Neural cell (in vitro differentiated cells): ENCODE results near the gene B3GALNT2. TPM values are rescaled to one million over a fixed set of nuclear protein-coding genes. Genes with fewer than 3 reads are reported as not detected.

Experiments used
- H2AFZ ChIP-seq: fragments of 200-600, 300-800 bp; sonication (generic), shearing (Covaris generic); 2 replicates; pipeline ENCODE4 v1.6.0; 2014; ENCODE audit warnings: low read depth, mild to moderate bottlenecking, antibody characterized with exemption, low read length, moderate library complexity
- H3F3A ChIP-seq: fragments of 200-600 bp; shearing (Covaris generic); 2 replicates; pipeline ENCODE4 v1.6.1; 2016; ENCODE audit warnings: mild to moderate bottlenecking, moderate library complexity, mixed read lengths, antibody characterized with exemption, low read length; ENCODE audit not compliant: insufficient read depth, poor library complexity, severe bottlenecking
- H3K27ac ChIP-seq: fragments of 200-600, 300-800 bp; sonication (generic), shearing (Covaris generic); 2 replicates; pipeline ENCODE4 v1.5.1; 2014; ENCODE audit warnings: mild to moderate bottlenecking, low read length, moderate library complexity
- H3K27me3 ChIP-seq: fragments of 300-800, 200-600 bp; sonication (generic), shearing (Covaris generic); 2 replicates; pipeline ENCODE4 v1.6.0; 2014; ENCODE audit warnings: mild to moderate bottlenecking, low read depth, low read length, moderate library complexity; ENCODE audit not compliant: insufficient read depth
- H3K36me3 ChIP-seq: fragments of 300-800, 200-600 bp; sonication (generic), shearing (Covaris generic); 2 replicates; pipeline ENCODE4 v1.5.1; 2014; ENCODE audit warnings: mild to moderate bottlenecking, antibody characterized with exemption, low read length, moderate library complexity; ENCODE audit not compliant: insufficient read depth
- H3K4me2 ChIP-seq: fragments of 300-800, 200-600 bp; sonication (generic), shearing (Covaris generic); 2 replicates; pipeline ENCODE4 v1.6.0; 2014; ENCODE audit warnings: mild to moderate bottlenecking, low read length
- H3K4me3 ChIP-seq: fragments of 300-800, 200-600 bp; sonication (generic), shearing (Covaris generic); 2 replicates; pipeline ENCODE4 v1.5.1; 2014; ENCODE audit warnings: mild to moderate bottlenecking, low read length, moderate library complexity
- H3K79me2 ChIP-seq: fragments of 200-600 bp; shearing (Covaris generic); replicated peaks from 2 replicates; pipeline ENCODE4 v1.6.0; 2014; ENCODE audit warnings: mild to moderate bottlenecking, low read length, moderate library complexity; ENCODE audit not compliant: insufficient read depth
- H3K9ac ChIP-seq: fragments of 300-800, 200-600 bp; sonication (generic), shearing (Covaris generic); 2 replicates; pipeline ENCODE4 v1.6.1; 2016; ENCODE audit warnings: mild to moderate bottlenecking, low read length, mixed read lengths
- H3K9me2 ChIP-seq: fragments of 200-600 bp; shearing (Covaris generic); 2 replicates; pipeline ENCODE4 v1.6.1; 2016; ENCODE audit warnings: mild to moderate bottlenecking, low read length, mixed read lengths; ENCODE audit not compliant: insufficient read depth
- H3K9me3 ChIP-seq: fragments of 200-600, 300-800 bp; sonication (generic), shearing (Covaris generic); 2 replicates; pipeline ENCODE4 v1.6.1; 2016; ENCODE audit warnings: mild to moderate bottlenecking, mixed run types, low read length, moderate library complexity, mixed read lengths
- H4K20me1 ChIP-seq: fragments of 200-600 bp; shearing (Covaris generic); 2 replicates; pipeline ENCODE4 v1.6.1; 2016; ENCODE audit warnings: mild to moderate bottlenecking, mixed run types; ENCODE audit not compliant: insufficient read depth
- EP300 ChIP-seq: fragments of 450-650 bp; conservative IDR thresholded peaks from 2 replicates; pipeline ENCODE4 v1.6.1; 2014; ENCODE audit warnings: antibody characterized with exemption, mild to moderate bottlenecking, moderate library complexity; ENCODE audit not compliant: poor library complexity, severe bottlenecking
- EZH2 ChIP-seq: fragments of 200-600, 300-800 bp; shearing (Covaris generic), sonication (generic); IDR thresholded peaks from 2 replicates; pipeline ENCODE4 v1.6.1; 2014; ENCODE audit warnings: antibody characterized with exemption, low read length, borderline replicate concordance, mild to moderate bottlenecking; ENCODE audit not compliant: insufficient read depth, poor library complexity, severe bottlenecking
- MXI1 ChIP-seq: fragments of 450-650 bp; conservative IDR thresholded peaks from 2 replicates; pipeline ENCODE4 v1.6.1; 2014; ENCODE audit warnings: antibody characterized with exemption, mild to moderate bottlenecking; ENCODE audit not compliant: poor library complexity, severe bottlenecking
- POLR2AphosphoS5 ChIP-seq: IDR thresholded peaks from 2 replicates; pipeline ENCODE4 v1.6.1; 2012
- RAD21 ChIP-seq: fragments of 450-650 bp; conservative IDR thresholded peaks from 2 replicates; pipeline ENCODE4 v1.6.1; 2014; ENCODE audit warnings: antibody characterized with exemption, mild to moderate bottlenecking, moderate library complexity
- SMC3 ChIP-seq: fragments of 450-650 bp; conservative IDR thresholded peaks from 2 replicates; pipeline ENCODE4 v1.6.1; 2014; ENCODE audit warnings: antibody characterized with exemption, mild to moderate bottlenecking, moderate library complexity; ENCODE audit not compliant: poor library complexity
- TAF1 ChIP-seq: IDR thresholded peaks from 2 replicates; pipeline ENCODE4 v1.6.1; 2012; ENCODE audit warnings: low read depth
- polyA plus RNA-seq: library from polyadenylated mRNA; depleted of rRNA; stranded (reverse); fragments of >200 nt; gene quantifications from 2 replicates; pipeline ENCODE4 v1.2.3, GENCODE V29; 2014
- TF ChIP-seq, protein P1 (sequence below): IDR thresholded peaks from 2 replicates; pipeline ENCODE4 v1.6.1; 2012; ENCODE audit warnings: borderline replicate concordance
- TF ChIP-seq, protein P2 (sequence below): fragments of 450-650 bp; IDR thresholded peaks from 2 replicates; pipeline ENCODE4 v1.5.1; 2014; ENCODE audit warnings: antibody characterized with exemption, mild to moderate bottlenecking, moderate library complexity; ENCODE audit not compliant: poor library complexity, severe bottlenecking

B3GALNT2 gene
- polyA plus RNA-seq, 1 donor from 2014 or later = 29.0 TPM

DNA sequence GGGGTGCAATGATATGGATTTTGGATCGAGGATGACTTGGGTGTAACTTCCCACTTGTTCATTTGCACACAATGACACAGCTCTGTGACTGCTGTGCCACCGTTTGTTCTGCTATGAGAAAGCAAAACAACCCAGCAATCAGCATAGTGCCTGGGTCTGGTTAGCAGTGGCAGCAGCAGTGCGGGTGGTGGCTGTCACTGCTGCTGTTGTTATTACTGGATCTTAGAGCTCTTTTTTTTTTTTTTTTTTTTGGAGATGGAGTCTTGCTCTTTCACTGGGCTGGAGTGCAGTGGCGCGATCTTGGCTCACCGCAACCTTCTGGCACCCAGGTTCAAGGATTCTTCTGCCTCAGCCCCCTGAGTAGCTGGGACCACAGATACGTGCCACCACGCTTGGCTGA, 80.2 kb downstream of the B3GALNT2 start:
- Histone ChIP-seq H2AFZ (no peak overlapping the region), H3K36me3 (no peaks in the 10 kb centered on the region), H3K9ac (no peak overlapping the region), H3K4me3 (no peak overlapping the region), H4K20me1 (no peaks in the 10 kb centered on the region), H3K79me2 (no peaks in the 10 kb centered on the region), H3K27me3 (no peaks in the 10 kb centered on the region), H3K27ac (no peak overlapping the region), H3K9me2 (no peaks in the 10 kb centered on the region), H3K9me3 (no peaks in the 10 kb centered on the region), H3F3A (no peaks in the 10 kb centered on the region), H3K4me2 (no peak overlapping the region)
- no peak for TF ChIP-seq SMC3
- TF ChIP-seq EP300 = no peak
- TF ChIP-seq, protein P1, sequence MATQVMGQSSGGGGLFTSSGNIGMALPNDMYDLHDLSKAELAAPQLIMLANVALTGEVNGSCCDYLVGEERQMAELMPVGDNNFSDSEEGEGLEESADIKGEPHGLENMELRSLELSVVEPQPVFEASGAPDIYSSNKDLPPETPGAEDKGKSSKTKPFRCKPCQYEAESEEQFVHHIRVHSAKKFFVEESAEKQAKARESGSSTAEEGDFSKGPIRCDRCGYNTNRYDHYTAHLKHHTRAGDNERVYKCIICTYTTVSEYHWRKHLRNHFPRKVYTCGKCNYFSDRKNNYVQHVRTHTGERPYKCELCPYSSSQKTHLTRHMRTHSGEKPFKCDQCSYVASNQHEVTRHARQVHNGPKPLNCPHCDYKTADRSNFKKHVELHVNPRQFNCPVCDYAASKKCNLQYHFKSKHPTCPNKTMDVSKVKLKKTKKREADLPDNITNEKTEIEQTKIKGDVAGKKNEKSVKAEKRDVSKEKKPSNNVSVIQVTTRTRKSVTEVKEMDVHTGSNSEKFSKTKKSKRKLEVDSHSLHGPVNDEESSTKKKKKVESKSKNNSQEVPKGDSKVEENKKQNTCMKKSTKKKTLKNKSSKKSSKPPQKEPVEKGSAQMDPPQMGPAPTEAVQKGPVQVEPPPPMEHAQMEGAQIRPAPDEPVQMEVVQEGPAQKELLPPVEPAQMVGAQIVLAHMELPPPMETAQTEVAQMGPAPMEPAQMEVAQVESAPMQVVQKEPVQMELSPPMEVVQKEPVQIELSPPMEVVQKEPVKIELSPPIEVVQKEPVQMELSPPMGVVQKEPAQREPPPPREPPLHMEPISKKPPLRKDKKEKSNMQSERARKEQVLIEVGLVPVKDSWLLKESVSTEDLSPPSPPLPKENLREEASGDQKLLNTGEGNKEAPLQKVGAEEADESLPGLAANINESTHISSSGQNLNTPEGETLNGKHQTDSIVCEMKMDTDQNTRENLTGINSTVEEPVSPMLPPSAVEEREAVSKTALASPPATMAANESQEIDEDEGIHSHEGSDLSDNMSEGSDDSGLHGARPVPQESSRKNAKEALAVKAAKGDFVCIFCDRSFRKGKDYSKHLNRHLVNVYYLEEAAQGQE = no peak

DNA sequence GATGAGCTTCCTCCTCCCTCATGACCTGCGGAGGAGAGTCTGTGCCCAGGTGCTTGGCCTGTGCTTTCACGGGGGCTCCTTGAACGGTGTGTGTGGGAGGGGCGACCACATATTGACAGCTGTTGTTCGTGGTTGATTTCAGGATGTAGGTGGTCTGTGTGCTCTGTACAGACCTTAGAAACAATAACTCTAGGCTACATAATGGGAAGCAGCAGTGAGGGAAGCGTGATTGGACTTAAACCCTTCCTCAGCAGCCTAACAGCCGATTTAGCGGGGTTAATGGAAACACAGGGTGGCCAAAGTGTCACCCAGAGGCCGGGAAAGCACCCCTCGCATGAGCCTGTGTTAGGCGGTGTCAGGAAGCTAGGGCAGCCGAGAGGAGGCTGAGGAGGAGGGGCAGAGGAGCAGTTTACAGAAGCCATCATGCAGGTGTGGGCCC, 81.0 kb downstream of the B3GALNT2 start:
- Histone ChIP-seq H3K9me3 (no peaks in the 10 kb centered on the region), H3K4me3 (no peak overlapping the region), H3K9ac (no peak overlapping the region), H3K27me3 (no peaks in the 10 kb centered on the region), H3F3A (no peaks in the 10 kb centered on the region), H3K9me2 (no peaks in the 10 kb centered on the region), H3K79me2 (no peaks in the 10 kb centered on the region), H2AFZ (no peak overlapping the region), H3K36me3 (no peaks in the 10 kb centered on the region), H3K27ac (no peak overlapping the region), H4K20me1 (no peaks in the 10 kb centered on the region), H3K4me2 (no peak overlapping the region)
- TF ChIP-seq TAF1 (no peak), POLR2AphosphoS5 (no peak), RAD21 (no peak), EP300 (no peak), EZH2 (no peak), SMC3 (no peak), MXI1 (no peak)

DNA sequence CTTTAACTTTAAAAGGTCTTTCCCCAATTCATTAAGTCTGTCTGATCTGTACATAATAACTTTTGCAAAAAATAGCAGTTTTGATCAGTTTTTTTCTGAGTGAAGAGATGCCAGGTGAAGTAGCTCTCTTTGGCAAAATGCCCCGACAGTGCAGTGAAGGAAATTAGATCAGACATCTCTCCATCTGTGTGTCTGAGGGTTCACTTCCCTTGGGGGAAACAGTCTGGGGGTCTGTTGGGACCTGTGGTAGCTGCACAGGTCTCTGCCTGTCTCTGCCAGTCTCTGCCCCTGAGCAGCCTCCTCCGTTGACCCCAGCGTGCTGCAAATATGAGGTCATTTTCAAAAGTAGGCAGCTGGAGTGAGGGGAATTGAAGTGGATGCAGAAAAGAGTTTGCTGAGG, 82.5 kb downstream of the B3GALNT2 start:
- Histone ChIP-seq H3K4me3 (no peak overlapping the region), H2AFZ (no peak overlapping the region), H3K9me2 (no peaks in the 10 kb centered on the region), H3F3A (no peaks in the 10 kb centered on the region), H3K79me2 (peaks cover 3% of the 10 kb centered on the region), H3K36me3 (no peaks in the 10 kb centered on the region), H3K27ac (no peak overlapping the region), H4K20me1 (no peaks in the 10 kb centered on the region), H3K4me2 (no peak overlapping the region), H3K9me3 (no peaks in the 10 kb centered on the region), H3K9ac (no peak overlapping the region), H3K27me3 (no peaks in the 10 kb centered on the region)
- TF ChIP-seq RAD21 (no peak), MXI1 (no peak), POLR2AphosphoS5 (no peak), EZH2 (no peak)
- TF ChIP-seq, protein P2, sequence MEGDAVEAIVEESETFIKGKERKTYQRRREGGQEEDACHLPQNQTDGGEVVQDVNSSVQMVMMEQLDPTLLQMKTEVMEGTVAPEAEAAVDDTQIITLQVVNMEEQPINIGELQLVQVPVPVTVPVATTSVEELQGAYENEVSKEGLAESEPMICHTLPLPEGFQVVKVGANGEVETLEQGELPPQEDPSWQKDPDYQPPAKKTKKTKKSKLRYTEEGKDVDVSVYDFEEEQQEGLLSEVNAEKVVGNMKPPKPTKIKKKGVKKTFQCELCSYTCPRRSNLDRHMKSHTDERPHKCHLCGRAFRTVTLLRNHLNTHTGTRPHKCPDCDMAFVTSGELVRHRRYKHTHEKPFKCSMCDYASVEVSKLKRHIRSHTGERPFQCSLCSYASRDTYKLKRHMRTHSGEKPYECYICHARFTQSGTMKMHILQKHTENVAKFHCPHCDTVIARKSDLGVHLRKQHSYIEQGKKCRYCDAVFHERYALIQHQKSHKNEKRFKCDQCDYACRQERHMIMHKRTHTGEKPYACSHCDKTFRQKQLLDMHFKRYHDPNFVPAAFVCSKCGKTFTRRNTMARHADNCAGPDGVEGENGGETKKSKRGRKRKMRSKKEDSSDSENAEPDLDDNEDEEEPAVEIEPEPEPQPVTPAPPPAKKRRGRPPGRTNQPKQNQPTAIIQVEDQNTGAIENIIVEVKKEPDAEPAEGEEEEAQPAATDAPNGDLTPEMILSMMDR = no peak
- TF ChIP-seq, protein P1 = no peak
